HG03103 (cell line): ENCODE results near the gene KCTD15.
"Not testable (repeated sequence)": the region's sequence is repeated elsewhere in the genome, so short reads cannot be mapped to it uniquely, and the experiment has no call there.

Experiments used
- ATAC-seq: cut with Tn5 transposase; IDR thresholded peaks from one replicate; pipeline ENCODE4 v1.9.1; 2021; ENCODE audit warnings: low read depth; ENCODE audit not compliant: unreplicated experiment

The KCTD15 gene

GRCh38 chr19:33812388-33813330, 16.0 kb downstream of the KCTD15 start:
- ATAC-seq: no peak

- ATAC-seq: no peak
Observed at GRCh38 chr19:33813391-33814101, 16.9 kb downstream of the KCTD15 start.

GRCh38 chr19:33814181-33815165, 17.8 kb downstream of the KCTD15 start:
- no peak for ATAC-seq

- ATAC-seq: no peak
Observed at GRCh38 chr19:33815380-33816340, 19.0 kb downstream of the KCTD15 start.

GRCh38 chr19:33818411-33818810, 21.7 kb downstream of the KCTD15 start:
- no peak for ATAC-seq

GRCh38 chr19:33819078-33819477, 22.4 kb downstream of the KCTD15 start:
- ATAC-seq: not testable (repeated sequence)

- ATAC-seq: no peak
Observed at GRCh38 chr19:33819506-33819879, 22.8 kb downstream of the KCTD15 start.

- ATAC-seq: no peak
Observed at GRCh38 chr19:33819880-33820781, 23.5 kb downstream of the KCTD15 start.

- no peak for ATAC-seq
Observed at GRCh38 chr19:33821871-33822270, 25.2 kb downstream of the KCTD15 start.

GRCh38 chr19:33823341-33823740, 26.7 kb downstream of the KCTD15 start:
- no peak for ATAC-seq

GRCh38 chr19:33825556-33825955, 28.9 kb downstream of the KCTD15 start:
- ATAC-seq: no peak

GRCh38 chr19:33826521-33826920, 29.9 kb downstream of the KCTD15 start:
- no peak for ATAC-seq

- ATAC-seq: no peak
Observed at GRCh38 chr19:33828266-33829075, 31.8 kb downstream of the KCTD15 start.

GRCh38 chr19:33830264-33830663, 33.6 kb downstream of the KCTD15 start:
- ATAC-seq: no peak

GRCh38 chr19:33831825-33832224, 35.2 kb downstream of the KCTD15 start:
- ATAC-seq: no peak

- no peak for ATAC-seq
Observed at GRCh38 chr19:33832633-33833032, 36.0 kb downstream of the KCTD15 start.

GRCh38 chr19:33840382-33840781, 43.7 kb downstream of the KCTD15 start:
- no peak for ATAC-seq

GRCh38 chr19:33840783-33841182, 44.1 kb downstream of the KCTD15 start:
- no peak for ATAC-seq
